ENCODE measurements around the gene SELP. TPM values are rescaled to one million over a fixed set of nuclear protein-coding genes. Genes with fewer than 3 reads are reported as not detected.
A peak's percentile ranks its signal among the peaks of the same experiment; 100 is the strongest.

Gene SELP
- total and polyA plus RNA-seq, 2 of the 13 experiments (the other 11 are each of a cell fraction or from before 2014, with no cell fraction given) = 0.11 TPM; not detected in 1

DNA sequence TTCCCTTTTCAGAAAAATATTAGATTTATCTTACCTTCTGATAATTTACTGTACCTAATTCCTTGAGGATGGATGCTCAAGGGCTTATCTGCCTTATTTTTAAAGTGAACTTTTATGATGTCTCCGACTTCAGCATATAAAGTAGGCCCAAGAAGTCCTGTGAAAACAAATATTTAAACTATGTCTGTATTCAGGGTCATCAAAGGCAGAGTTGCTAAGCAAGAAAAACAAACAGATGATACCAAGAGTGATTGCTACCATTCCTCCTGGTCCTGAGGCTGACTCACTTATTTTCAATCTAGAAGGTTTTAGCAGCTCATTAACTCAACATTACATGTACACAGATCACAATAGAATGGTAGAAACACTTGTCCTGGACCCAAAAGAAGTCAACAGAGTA lies 57.7 kb downstream of the SELP start (continued):
- TF ChIP-seq, protein P1, sequence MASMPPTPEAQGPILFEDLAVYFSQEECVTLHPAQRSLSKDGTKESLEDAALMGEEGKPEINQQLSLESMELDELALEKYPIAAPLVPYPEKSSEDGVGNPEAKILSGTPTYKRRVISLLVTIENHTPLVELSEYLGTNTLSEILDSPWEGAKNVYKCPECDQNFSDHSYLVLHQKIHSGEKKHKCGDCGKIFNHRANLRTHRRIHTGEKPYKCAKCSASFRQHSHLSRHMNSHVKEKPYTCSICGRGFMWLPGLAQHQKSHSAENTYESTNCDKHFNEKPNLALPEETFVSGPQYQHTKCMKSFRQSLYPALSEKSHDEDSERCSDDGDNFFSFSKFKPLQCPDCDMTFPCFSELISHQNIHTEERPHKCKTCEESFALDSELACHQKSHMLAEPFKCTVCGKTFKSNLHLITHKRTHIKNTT (CRISPR knock-in tag; IDR thresholded peaks at IDR 0.05) = no peak
- TF ChIP-seq ASH2L (IDR thresholded peaks at IDR 0.05; ENCODE audit: insufficient read length, low read depth, low read length) (peak; percentile 81), SALL2 (CRISPR knock-in tag; IDR thresholded peaks at IDR 0.05) (no peak), SIN3B (IDR thresholded peaks at IDR 0.05; ENCODE audit: low read length) (no peak), RARG (CRISPR knock-in tag; IDR thresholded peaks at IDR 0.05; ENCODE audit: low read depth) (no peak), ZKSCAN8 (CRISPR knock-in tag; IDR thresholded peaks at IDR 0.05; ENCODE audit: borderline replicate concordance) (no peak), RFX5 (IDR thresholded peaks at IDR 0.05; ENCODE audit: low read depth, low read length) (no peak), ZBTB7B (CRISPR knock-in tag; IDR thresholded peaks at IDR 0.05) (no peak), NONO (IDR thresholded peaks at IDR 0.05) (no peak), NONO (CRISPR knock-in tag; conservative IDR thresholded peaks at IDR 0.05) (no peak), RELA (CRISPR knock-in tag; IDR thresholded peaks at IDR 0.05) (no peak), CHD4 (IDR thresholded peaks at IDR 0.05; ENCODE audit: borderline replicate concordance, low read length) (no peak; the same call in 1 of the 2 replicates), PRPF4 (IDR thresholded peaks at IDR 0.05; ENCODE audit: low read depth, low read length, poor library complexity, severe bottlenecking) (no peak), ZNF7 (CRISPR knock-in tag; IDR thresholded peaks at IDR 0.05) (no peak), ZFP36L2 (CRISPR knock-in tag; IDR thresholded peaks at IDR 0.05) (no peak), ELF3 (CRISPR knock-in tag; IDR thresholded peaks at IDR 0.05) (peak; percentile 49; the same call in 1 of the 2 replicates), PAX8 (CRISPR knock-in tag; IDR thresholded peaks at IDR 0.05; ENCODE audit: borderline replicate concordance) (no peak)
- TF ChIP-seq, protein P2, sequence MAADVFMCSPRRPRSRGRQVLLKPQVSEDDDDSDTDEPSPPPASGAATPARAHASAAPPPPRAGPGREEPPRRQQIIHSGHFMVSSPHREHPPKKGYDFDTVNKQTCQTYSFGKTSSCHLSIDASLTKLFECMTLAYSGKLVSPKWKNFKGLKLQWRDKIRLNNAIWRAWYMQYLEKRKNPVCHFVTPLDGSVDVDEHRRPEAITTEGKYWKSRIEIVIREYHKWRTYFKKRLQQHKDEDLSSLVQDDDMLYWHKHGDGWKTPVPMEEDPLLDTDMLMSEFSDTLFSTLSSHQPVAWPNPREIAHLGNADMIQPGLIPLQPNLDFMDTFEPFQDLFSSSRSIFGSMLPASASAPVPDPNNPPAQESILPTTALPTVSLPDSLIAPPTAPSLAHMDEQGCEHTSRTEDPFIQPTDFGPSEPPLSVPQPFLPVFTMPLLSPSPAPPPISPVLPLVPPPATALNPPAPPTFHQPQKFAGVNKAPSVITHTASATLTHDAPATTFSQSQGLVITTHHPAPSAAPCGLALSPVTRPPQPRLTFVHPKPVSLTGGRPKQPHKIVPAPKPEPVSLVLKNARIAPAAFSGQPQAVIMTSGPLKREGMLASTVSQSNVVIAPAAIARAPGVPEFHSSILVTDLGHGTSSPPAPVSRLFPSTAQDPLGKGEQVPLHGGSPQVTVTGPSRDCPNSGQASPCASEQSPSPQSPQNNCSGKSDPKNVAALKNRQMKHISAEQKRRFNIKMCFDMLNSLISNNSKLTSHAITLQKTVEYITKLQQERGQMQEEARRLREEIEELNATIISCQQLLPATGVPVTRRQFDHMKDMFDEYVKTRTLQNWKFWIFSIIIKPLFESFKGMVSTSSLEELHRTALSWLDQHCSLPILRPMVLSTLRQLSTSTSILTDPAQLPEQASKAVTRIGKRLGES (CRISPR knock-in tag; IDR thresholded peaks at IDR 0.05; ENCODE audit: borderline replicate concordance) = no peak
- TF ChIP-seq, protein P3, sequence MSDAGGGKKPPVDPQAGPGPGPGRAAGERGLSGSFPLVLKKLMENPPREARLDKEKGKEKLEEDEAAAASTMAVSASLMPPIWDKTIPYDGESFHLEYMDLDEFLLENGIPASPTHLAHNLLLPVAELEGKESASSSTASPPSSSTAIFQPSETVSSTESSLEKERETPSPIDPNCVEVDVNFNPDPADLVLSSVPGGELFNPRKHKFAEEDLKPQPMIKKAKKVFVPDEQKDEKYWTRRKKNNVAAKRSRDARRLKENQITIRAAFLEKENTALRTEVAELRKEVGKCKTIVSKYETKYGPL (CRISPR knock-in tag; IDR thresholded peaks at IDR 0.05) = no peak
- TF ChIP-seq, protein P4, sequence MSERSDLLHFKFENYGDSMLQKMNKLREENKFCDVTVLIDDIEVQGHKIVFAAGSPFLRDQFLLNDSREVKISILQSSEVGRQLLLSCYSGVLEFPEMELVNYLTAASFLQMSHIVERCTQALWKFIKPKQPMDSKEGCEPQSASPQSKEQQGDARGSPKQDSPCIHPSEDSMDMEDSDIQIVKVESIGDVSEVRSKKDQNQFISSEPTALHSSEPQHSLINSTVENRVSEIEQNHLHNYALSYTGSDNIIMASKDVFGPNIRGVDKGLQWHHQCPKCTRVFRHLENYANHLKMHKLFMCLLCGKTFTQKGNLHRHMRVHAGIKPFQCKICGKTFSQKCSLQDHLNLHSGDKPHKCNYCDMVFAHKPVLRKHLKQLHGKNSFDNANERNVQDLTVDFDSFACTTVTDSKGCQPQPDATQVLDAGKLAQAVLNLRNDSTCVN (CRISPR knock-in tag; IDR thresholded peaks at IDR 0.05; ENCODE audit: borderline replicate concordance) = no peak
- TF ChIP-seq, protein P5, sequence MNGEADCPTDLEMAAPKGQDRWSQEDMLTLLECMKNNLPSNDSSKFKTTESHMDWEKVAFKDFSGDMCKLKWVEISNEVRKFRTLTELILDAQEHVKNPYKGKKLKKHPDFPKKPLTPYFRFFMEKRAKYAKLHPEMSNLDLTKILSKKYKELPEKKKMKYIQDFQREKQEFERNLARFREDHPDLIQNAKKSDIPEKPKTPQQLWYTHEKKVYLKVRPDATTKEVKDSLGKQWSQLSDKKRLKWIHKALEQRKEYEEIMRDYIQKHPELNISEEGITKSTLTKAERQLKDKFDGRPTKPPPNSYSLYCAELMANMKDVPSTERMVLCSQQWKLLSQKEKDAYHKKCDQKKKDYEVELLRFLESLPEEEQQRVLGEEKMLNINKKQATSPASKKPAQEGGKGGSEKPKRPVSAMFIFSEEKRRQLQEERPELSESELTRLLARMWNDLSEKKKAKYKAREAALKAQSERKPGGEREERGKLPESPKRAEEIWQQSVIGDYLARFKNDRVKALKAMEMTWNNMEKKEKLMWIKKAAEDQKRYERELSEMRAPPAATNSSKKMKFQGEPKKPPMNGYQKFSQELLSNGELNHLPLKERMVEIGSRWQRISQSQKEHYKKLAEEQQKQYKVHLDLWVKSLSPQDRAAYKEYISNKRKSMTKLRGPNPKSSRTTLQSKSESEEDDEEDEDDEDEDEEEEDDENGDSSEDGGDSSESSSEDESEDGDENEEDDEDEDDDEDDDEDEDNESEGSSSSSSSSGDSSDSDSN (CRISPR knock-in tag; IDR thresholded peaks at IDR 0.05) = no peak
- TF ChIP-seq, protein P6, sequence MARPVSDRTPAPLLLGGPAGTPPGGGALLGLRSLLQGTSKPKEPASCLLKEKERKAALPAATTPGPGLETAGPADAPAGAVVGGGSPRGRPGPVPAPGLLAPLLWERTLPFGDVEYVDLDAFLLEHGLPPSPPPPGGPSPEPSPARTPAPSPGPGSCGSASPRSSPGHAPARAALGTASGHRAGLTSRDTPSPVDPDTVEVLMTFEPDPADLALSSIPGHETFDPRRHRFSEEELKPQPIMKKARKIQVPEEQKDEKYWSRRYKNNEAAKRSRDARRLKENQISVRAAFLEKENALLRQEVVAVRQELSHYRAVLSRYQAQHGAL (CRISPR knock-in tag; IDR thresholded peaks at IDR 0.05; ENCODE audit: not compliant biosample characterization) = no peak

All from HepG2 (cell line).